Measurements from ENCODE around the gene NFATC2.

GRCh38 chr20:51444467-51444866, 98.1 kb downstream of the NFATC2 start:
- TF ChIP-seq POLR2AphosphoS5 (IDR thresholded peaks at IDR 0.05): no peak
- TF ChIP-seq CTCF (IDR thresholded peaks at IDR 0.05): no peak
- no peak for TF ChIP-seq POLR2A (IDR thresholded peaks at IDR 0.05)
